Smooth muscle cell (in vitro differentiated cells): ENCODE data around the gene TUBGCP2. TPM values are rescaled to one million over a fixed set of nuclear protein-coding genes. Genes with fewer than 3 reads are reported as not detected.
A peak's percentile ranks its signal among the peaks of the same experiment; 100 is the strongest.

Source experiments
- DNase-seq: peaks from one replicate; lab custom pipeline; 2025; ENCODE audit not compliant: unreplicated experiment; lab: John Stamatoyannopoulos, UW
- H2AFZ ChIP-seq: fragments of 200-600 bp; sonication (generic); 2 replicates; pipeline ENCODE4 v1.6.0; 2016; ENCODE audit warnings: antibody characterized with exemption, low read depth, mild to moderate bottlenecking
- H3F3A ChIP-seq: fragments of 200-600 bp; sonication (generic); 2 replicates; pipeline ENCODE4 v1.6.0; 2017; ENCODE audit warnings: antibody characterized with exemption, low read depth
- H3K27ac ChIP-seq: fragments of 200-600 bp; sonication (generic); 2 replicates; pipeline ENCODE4 v1.5.1; 2016; ENCODE audit warnings: low read depth, mild to moderate bottlenecking
- H3K27me3 ChIP-seq: fragments of 200-600 bp; sonication (generic); 2 replicates; pipeline ENCODE4 v1.6.1; 2016; ENCODE audit warnings: low read depth, mild to moderate bottlenecking
- H3K36me3 ChIP-seq: fragments of 200-600 bp; sonication (generic); 2 replicates; pipeline ENCODE4 v1.5.1; 2016; ENCODE audit warnings: low read depth
- H3K4me1 ChIP-seq: fragments of 200-600 bp; sonication (generic); 2 replicates; pipeline ENCODE4 v1.5.1; 2016; ENCODE audit warnings: low read depth
- H3K4me2 ChIP-seq: fragments of 200-600 bp; sonication (generic); 2 replicates; pipeline ENCODE4 v1.6.0; 2016; ENCODE audit warnings: mild to moderate bottlenecking
- H3K4me3 ChIP-seq: fragments of 200-600 bp; sonication (generic); 2 replicates; pipeline ENCODE4 v1.5.1; 2016; ENCODE audit warnings: mild to moderate bottlenecking
- H3K79me2 ChIP-seq: fragments of 200-600 bp; sonication (generic); 2 replicates; pipeline ENCODE4 v1.6.0; 2016; ENCODE audit warnings: low read depth, mild to moderate bottlenecking
- H3K9ac ChIP-seq: fragments of 200-600 bp; sonication (generic); 2 replicates; pipeline ENCODE4 v1.6.0; 2016; ENCODE audit warnings: low read depth
- H3K9me3 ChIP-seq: fragments of 200-600 bp; sonication (generic); replicated peaks from 2 replicates; pipeline ENCODE4 v1.5.1; 2016; ENCODE audit warnings: low read depth
- H4K20me1 ChIP-seq: fragments of 200-600 bp; sonication (generic); 2 replicates; pipeline ENCODE4 v1.6.0; 2016; ENCODE audit warnings: low read depth
- WGBS: methylation state at CpG from one replicate; pipeline ENCODE4 v1.1.7; 2016; ENCODE audit warnings: low lambda C conversion rate; 5-methylcytosine and 5-hydroxymethylcytosine counted together
- polyA plus RNA-seq: library from polyadenylated mRNA; unstranded; fragments of >200 nt; fragmentation: Nextera tagmentation; extraction: Ambion mirVana; gene quantifications from 2 replicates; pipeline ENCODE4 v1.2.1, GENCODE V29; 2016
- total RNA-seq: library from RNA; depleted of rRNA; stranded (reverse); fragments of >200 nt; gene quantifications from 2 replicates; pipeline ENCODE4 v1.2.3, GENCODE V29; 2014
- TF ChIP-seq, protein P1 (sequence below): fragments of 200-600 bp; sonication (generic); IDR thresholded peaks from 2 replicates; pipeline ENCODE4 v1.5.1; 2017; ENCODE audit warnings: borderline replicate concordance, mild to moderate bottlenecking, antibody characterized with exemption; ENCODE audit not compliant: insufficient read depth, poor library complexity, severe bottlenecking

Gene TUBGCP2
- total and polyA plus RNA-seq, 2 experiments from 2014 or later = 39.5 to 40.5 TPM

DNA sequence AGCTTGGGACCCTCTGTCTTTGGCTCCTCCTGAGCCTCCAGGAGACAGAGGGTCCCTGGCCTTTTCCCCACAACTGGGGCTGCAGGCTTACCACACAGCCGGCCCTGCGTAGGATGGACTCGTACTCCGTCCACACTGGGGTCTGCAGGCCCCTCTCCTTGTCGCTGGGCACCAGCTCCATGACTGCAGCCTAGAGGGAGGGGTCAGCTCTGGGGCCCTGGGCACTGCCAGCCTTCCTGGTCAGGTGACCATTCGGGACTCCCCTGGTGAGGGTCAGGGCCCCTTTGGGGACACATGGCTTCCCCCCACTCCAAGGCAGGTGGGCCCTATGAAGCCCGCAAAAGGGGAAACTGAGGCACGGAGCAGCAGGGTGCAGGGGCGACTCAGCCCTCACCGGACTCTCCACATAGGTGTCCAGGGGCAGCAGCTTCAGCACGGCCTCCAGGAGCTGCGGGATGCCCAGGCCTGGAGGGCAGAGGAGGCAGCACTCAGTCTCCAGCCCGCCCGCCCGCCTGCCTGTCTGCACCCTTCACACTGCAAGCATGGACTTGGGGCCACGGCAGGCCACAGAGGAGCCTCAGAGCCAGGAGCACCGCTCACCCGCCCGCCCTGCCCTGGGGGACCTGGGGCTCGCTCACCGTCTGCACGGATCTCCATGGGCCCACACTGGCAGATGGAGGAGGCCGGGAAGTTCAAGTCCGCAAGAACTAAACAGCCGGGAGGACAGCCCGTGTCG lies 48.0 kb upstream of the TUBGCP2 start:
- Histone ChIP-seq H3K79me2 (no peaks in the 10 kb centered on the region), H3F3A (no peaks in the 10 kb centered on the region), H4K20me1 (peaks cover 19% of the 10 kb centered on the region), H3K27me3 (no peaks in the 10 kb centered on the region), H3K9ac (peak overlapping the region; percentile 78), H3K9me3 (no peaks in the 10 kb centered on the region), H2AFZ (peak overlapping the region; percentile 89), H3K4me1 (no peaks in the 10 kb centered on the region), H3K27ac (no peak overlapping the region), H3K4me2 (peak overlapping the region; percentile 90), H3K4me3 (peak overlapping the region; percentile 61), H3K36me3 (no peaks in the 10 kb centered on the region)
- DNase-seq = no peak
- TF ChIP-seq, protein P1, sequence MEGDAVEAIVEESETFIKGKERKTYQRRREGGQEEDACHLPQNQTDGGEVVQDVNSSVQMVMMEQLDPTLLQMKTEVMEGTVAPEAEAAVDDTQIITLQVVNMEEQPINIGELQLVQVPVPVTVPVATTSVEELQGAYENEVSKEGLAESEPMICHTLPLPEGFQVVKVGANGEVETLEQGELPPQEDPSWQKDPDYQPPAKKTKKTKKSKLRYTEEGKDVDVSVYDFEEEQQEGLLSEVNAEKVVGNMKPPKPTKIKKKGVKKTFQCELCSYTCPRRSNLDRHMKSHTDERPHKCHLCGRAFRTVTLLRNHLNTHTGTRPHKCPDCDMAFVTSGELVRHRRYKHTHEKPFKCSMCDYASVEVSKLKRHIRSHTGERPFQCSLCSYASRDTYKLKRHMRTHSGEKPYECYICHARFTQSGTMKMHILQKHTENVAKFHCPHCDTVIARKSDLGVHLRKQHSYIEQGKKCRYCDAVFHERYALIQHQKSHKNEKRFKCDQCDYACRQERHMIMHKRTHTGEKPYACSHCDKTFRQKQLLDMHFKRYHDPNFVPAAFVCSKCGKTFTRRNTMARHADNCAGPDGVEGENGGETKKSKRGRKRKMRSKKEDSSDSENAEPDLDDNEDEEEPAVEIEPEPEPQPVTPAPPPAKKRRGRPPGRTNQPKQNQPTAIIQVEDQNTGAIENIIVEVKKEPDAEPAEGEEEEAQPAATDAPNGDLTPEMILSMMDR = no peak
- WGBS = 43% methylated on average over 20 of the region's 27 CpGs

DNA sequence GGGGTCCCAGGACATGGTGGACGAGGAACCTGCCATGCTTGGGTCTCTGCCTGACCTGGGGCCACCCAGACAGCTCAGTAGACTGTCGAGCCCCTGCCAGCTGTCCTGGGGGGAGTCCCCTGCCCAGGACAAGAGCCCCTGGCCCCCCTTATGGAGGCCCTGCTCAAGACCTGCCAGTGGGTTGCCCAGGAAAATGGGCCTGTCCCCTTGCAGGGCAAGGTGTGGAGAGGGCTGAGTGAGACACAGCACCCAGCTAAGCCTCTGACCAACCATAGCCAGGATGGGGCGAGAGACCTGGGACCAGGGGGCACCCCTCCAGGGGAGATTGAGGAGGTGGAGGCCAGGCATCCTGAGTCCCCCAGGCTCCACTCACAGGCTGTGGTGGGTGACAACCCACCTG lies 47.3 kb upstream of the TUBGCP2 start:
- Histone ChIP-seq H3K9ac (no peak overlapping the region), H3K4me2 (peak overlapping the region; percentile 90), H3F3A (no peaks in the 10 kb centered on the region), H4K20me1 (peaks cover 19% of the 10 kb centered on the region), H2AFZ (no peak overlapping the region), H3K36me3 (no peaks in the 10 kb centered on the region), H3K9me3 (no peaks in the 10 kb centered on the region), H3K4me1 (no peaks in the 10 kb centered on the region), H3K79me2 (no peaks in the 10 kb centered on the region), H3K27ac (no peak overlapping the region), H3K27me3 (no peaks in the 10 kb centered on the region), H3K4me3 (no peak overlapping the region)
- DNase-seq = no peak
- TF ChIP-seq, protein P1 = no peak
- WGBS = 97% methylated on average over 3 of the region's 3 CpGs

DNA sequence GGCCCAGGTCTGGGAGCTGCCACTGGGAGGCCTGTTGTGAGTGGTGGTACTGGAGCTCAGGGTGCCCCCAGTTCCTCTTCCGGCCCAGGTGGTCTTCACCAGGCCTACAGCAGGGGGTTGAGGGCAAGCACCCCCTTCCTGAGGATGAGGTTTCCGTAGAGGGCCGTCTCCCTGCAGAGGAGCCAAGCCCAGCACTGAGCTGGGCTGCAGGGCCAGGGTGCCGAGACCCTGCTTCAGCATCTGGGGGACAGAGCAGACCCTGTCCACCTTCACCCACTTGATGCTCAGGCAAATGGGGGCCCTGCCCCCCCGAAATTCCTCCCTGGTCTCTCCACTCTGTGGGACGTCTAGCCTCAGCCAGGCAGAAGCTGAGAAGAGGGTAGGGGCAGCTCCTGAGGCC lies 46.6 kb upstream of the TUBGCP2 start:
- Histone ChIP-seq H3K27me3 (no peaks in the 10 kb centered on the region), H3K79me2 (no peaks in the 10 kb centered on the region), H3K4me1 (no peaks in the 10 kb centered on the region), H3K4me3 (no peak overlapping the region), H3K9me3 (no peaks in the 10 kb centered on the region), H3K36me3 (no peaks in the 10 kb centered on the region), H4K20me1 (peaks cover 19% of the 10 kb centered on the region), H3K27ac (no peak overlapping the region), H3F3A (no peaks in the 10 kb centered on the region), H2AFZ (no peak overlapping the region), H3K9ac (no peak overlapping the region), H3K4me2 (no peak overlapping the region)
- TF ChIP-seq, protein P1 = no peak
- WGBS = 93% methylated on average over 6 of the region's 6 CpGs
- no peak for DNase-seq
